Measurements from ENCODE around the gene ITGB7. TPM values are rescaled to one million over a fixed set of nuclear protein-coding genes. Genes with fewer than 3 reads are reported as not detected.
A peak's percentile ranks its signal among the peaks of the same experiment; 100 is the strongest.

The ITGB7 gene
- total RNA-seq, 1 experiment from 2014 or later = 29.2 TPM

GRCh38 chr12:53220694-53221202 lies 13.7 kb upstream of the ITGB7 start:
- peak; percentile 94 for DNase-seq (ENCODE audit: low read depth, low spot score)
- in situ Hi-C loops (cut with HindIII; ENCODE audit: low pct_unique_long_range_greater_than_20kb, low sequenced_read_pairs) = no loop called here

GRCh38 chr12:53219956-53220693 lies 13.1 kb upstream of the ITGB7 start:
- in situ Hi-C loops (cut with HindIII; ENCODE audit: low pct_unique_long_range_greater_than_20kb, low sequenced_read_pairs) = no loop called here
- peak; percentile 77 for DNase-seq (ENCODE audit: low read depth, low spot score)

- peak; percentile 47 for DNase-seq (ENCODE audit: low read depth, low spot score)
- in situ Hi-C loops (cut with HindIII; ENCODE audit: low pct_unique_long_range_greater_than_20kb, low sequenced_read_pairs) = no loop called here
Measured at GRCh38 chr12:53219292-53219955, 12.4 kb upstream of the ITGB7 start.

GRCh38 chr12:53218551-53219291 lies 11.7 kb upstream of the ITGB7 start:
- DNase-seq (ENCODE audit: low read depth, low spot score) = no peak
- in situ Hi-C loops (cut with HindIII; ENCODE audit: low pct_unique_long_range_greater_than_20kb, low sequenced_read_pairs) = no loop called here

GRCh38 chr12:53217931-53218307 lies 10.9 kb upstream of the ITGB7 start:
- in situ Hi-C loops (cut with HindIII; ENCODE audit: low pct_unique_long_range_greater_than_20kb, low sequenced_read_pairs) = no loop called here
- no peak for DNase-seq (ENCODE audit: low read depth, low spot score)

GRCh38 chr12:53217051-53217930 lies 10.2 kb upstream of the ITGB7 start:
- peak; percentile 31 for DNase-seq (ENCODE audit: low read depth, low spot score)
- in situ Hi-C loops (cut with HindIII; ENCODE audit: low pct_unique_long_range_greater_than_20kb, low sequenced_read_pairs) = no loop called here

- no peak for DNase-seq (ENCODE audit: low read depth, low spot score)
- in situ Hi-C loops (cut with HindIII; ENCODE audit: low pct_unique_long_range_greater_than_20kb, low sequenced_read_pairs) = no loop called here
Measured at GRCh38 chr12:53215497-53215896, 8.4 kb upstream of the ITGB7 start.

- in situ Hi-C loops (cut with HindIII; ENCODE audit: low pct_unique_long_range_greater_than_20kb, low sequenced_read_pairs) = no loop called here
- no peak for DNase-seq (ENCODE audit: low read depth, low spot score)
Measured at GRCh38 chr12:53214687-53215455, 7.8 kb upstream of the ITGB7 start.

- in situ Hi-C loops (cut with HindIII; ENCODE audit: low pct_unique_long_range_greater_than_20kb, low sequenced_read_pairs) = no loop called here
- DNase-seq (ENCODE audit: low read depth, low spot score) = no peak
Measured at GRCh38 chr12:53214221-53214620, 7.2 kb upstream of the ITGB7 start.

GRCh38 chr12:53213348-53213747 lies 6.3 kb upstream of the ITGB7 start:
- peak; percentile 82 for DNase-seq (ENCODE audit: low read depth, low spot score)
- in situ Hi-C loops (cut with HindIII; ENCODE audit: low pct_unique_long_range_greater_than_20kb, low sequenced_read_pairs) = no loop called here

- in situ Hi-C loops (cut with HindIII; ENCODE audit: low pct_unique_long_range_greater_than_20kb, low sequenced_read_pairs) = no loop called here
Measured at GRCh38 chr12:53212931-53213330, 5.9 kb upstream of the ITGB7 start.

GRCh38 chr12:53211476-53212381 lies 4.7 kb upstream of the ITGB7 start:
- DNase-seq (ENCODE audit: low read depth, low spot score) = peak; percentile 40
- in situ Hi-C loops (cut with HindIII; ENCODE audit: low pct_unique_long_range_greater_than_20kb, low sequenced_read_pairs) = no loop called here

More at GRCh38 chr12:53212931-53213330, 5.9 kb upstream of the ITGB7 start:
- DNase-seq (ENCODE audit: low read depth, low spot score) = no peak

GRCh38 chr12:53210843-53211242 lies 3.8 kb upstream of the ITGB7 start:
- in situ Hi-C loops (cut with HindIII; ENCODE audit: low pct_unique_long_range_greater_than_20kb, low sequenced_read_pairs) = no loop called here

GRCh38 chr12:53208877-53209463 lies 1.9 kb upstream of the ITGB7 start:
- in situ Hi-C loops (cut with HindIII; ENCODE audit: low pct_unique_long_range_greater_than_20kb, low sequenced_read_pairs) = no loop called here
- no peak for DNase-seq (ENCODE audit: low read depth, low spot score)

More at GRCh38 chr12:53210843-53211242, 3.8 kb upstream of the ITGB7 start:
- DNase-seq (ENCODE audit: low read depth, low spot score) = no peak

- DNase-seq (ENCODE audit: low read depth, low spot score) = no peak
- in situ Hi-C loops (cut with HindIII; ENCODE audit: low pct_unique_long_range_greater_than_20kb, low sequenced_read_pairs) = no loop called here
Measured at GRCh38 chr12:53208435-53208834, 1.4 kb upstream of the ITGB7 start.
